Measurements from ENCODE around the gene SLC11A1. TPM values are rescaled to one million over a fixed set of nuclear protein-coding genes. Genes with fewer than 3 reads are reported as not detected.

SLC11A1 gene
- total RNA-seq, 1 experiment from 2014 or later = 0.44 TPM

GRCh38 chr2:218383892-218384519 is 1.9 kb downstream of the SLC11A1 start:
- H3F3A ChIP-seq (ENCODE audit: insufficient read depth, low read depth) = no peaks in the 10 kb centered on the region
- H3K36me3 ChIP-seq (ENCODE audit: low read depth) = no peaks in the 10 kb centered on the region
- no peaks in the 10 kb centered on the region for H4K20me1 ChIP-seq (ENCODE audit: insufficient read depth)
- H3K4me2 ChIP-seq = no peak overlapping the region
- no peak overlapping the region for H2AFZ ChIP-seq
- H3K9me3 ChIP-seq (ENCODE audit: insufficient read depth, low read depth) = no peaks in the 10 kb centered on the region
- no peak for DNase-seq
- H3K27ac ChIP-seq = no peak overlapping the region
- no peaks in the 10 kb centered on the region for H3K4me1 ChIP-seq (replicated peaks; ENCODE audit: insufficient read depth)
- H3K27me3 ChIP-seq (ENCODE audit: insufficient read depth, low read depth) = no peaks in the 10 kb centered on the region
- POLR2A ChIA-PET (ENCODE audit: unreplicated experiment) = interaction anchor here (0.7 kb wide), 1 partner anchor 9 kb away, joined by 4 read pairs; no protein-coding TSS in a partner anchor
- intact Hi-C loops (cut with micrococcal nuclease; ENCODE audit: unreplicated experiment) = no loop called here
- TF ChIP-seq EZH2 (IDR thresholded peaks at IDR 0.05; ENCODE audit: low read depth) = no peak
- CTCF ChIA-PET = interaction anchor here (0.5 kb wide), 1 partner anchor 226 kb away, joined by 3 read pairs; no protein-coding TSS in a partner anchor
- H3K79me2 ChIP-seq (ENCODE audit: low read depth) = no peaks in the 10 kb centered on the region
- no peak overlapping the region for H3K4me3 ChIP-seq
- H3K9me2 ChIP-seq (ENCODE audit: insufficient read depth) = no peaks in the 10 kb centered on the region
- no TSS peak for BruUV-seq (replicated peaks)

GRCh38 chr2:218384975-218385374 is 2.9 kb downstream of the SLC11A1 start:
- Histone ChIP-seq H3K79me2 (ENCODE audit: low read depth) (no peaks in the 10 kb centered on the region), H3K4me1 (replicated peaks; ENCODE audit: insufficient read depth) (no peaks in the 10 kb centered on the region), H3K4me2 (no peak overlapping the region), H3K9me2 (ENCODE audit: insufficient read depth) (no peaks in the 10 kb centered on the region), H4K20me1 (ENCODE audit: insufficient read depth) (no peaks in the 10 kb centered on the region), H3K4me3 (no peak overlapping the region), H2AFZ (no peak overlapping the region), H3K27me3 (ENCODE audit: insufficient read depth, low read depth) (no peaks in the 10 kb centered on the region), H3K9me3 (ENCODE audit: insufficient read depth, low read depth) (no peaks in the 10 kb centered on the region), H3K27ac (no peak overlapping the region), H3K36me3 (ENCODE audit: low read depth) (no peaks in the 10 kb centered on the region), H3F3A (ENCODE audit: insufficient read depth, low read depth) (no peaks in the 10 kb centered on the region)
- no peak for DNase-seq
- ChIA-PET CTCF (no interaction called here), POLR2A (ENCODE audit: unreplicated experiment) (no interaction called here)
- intact Hi-C loops (cut with micrococcal nuclease; ENCODE audit: unreplicated experiment) = no loop called here
- BruUV-seq (replicated peaks) = no TSS peak
- TF ChIP-seq CTCF (conservative IDR thresholded peaks at IDR 0.05) (no peak), EZH2 (IDR thresholded peaks at IDR 0.05; ENCODE audit: low read depth) (no peak)

- TF ChIP-seq EZH2 (IDR thresholded peaks at IDR 0.05; ENCODE audit: low read depth) (no peak), CTCF (conservative IDR thresholded peaks at IDR 0.05) (no peak)
- H3K36me3 ChIP-seq (ENCODE audit: low read depth) = no peaks in the 10 kb centered on the region
- peak overlapping the region; percentile 51; the same call in 1 of the 2 replicates for H3K4me3 ChIP-seq
- no peaks in the 10 kb centered on the region for H3F3A ChIP-seq (ENCODE audit: insufficient read depth, low read depth)
- no peaks in the 10 kb centered on the region for H3K9me2 ChIP-seq (ENCODE audit: insufficient read depth)
- H3K9me3 ChIP-seq (ENCODE audit: insufficient read depth, low read depth) = no peaks in the 10 kb centered on the region
- peak overlapping the region; percentile 77 for H3K4me2 ChIP-seq
- POLR2A ChIA-PET (ENCODE audit: unreplicated experiment) = interaction anchor here (0.6 to 0.7 kb wide), 2 partner anchors 113 to 230 kb away, joined by 5 read pairs; no protein-coding TSS in a partner anchor
- intact Hi-C loops (cut with micrococcal nuclease; ENCODE audit: unreplicated experiment) = no loop called here
- DNase-seq = no peak
- H3K27me3 ChIP-seq (ENCODE audit: insufficient read depth, low read depth) = no peaks in the 10 kb centered on the region
- H3K27ac ChIP-seq = no peak overlapping the region
- peak overlapping the region; percentile 75; the same call in 1 of the 2 replicates for H2AFZ ChIP-seq
- no TSS peak for BruUV-seq (replicated peaks)
- CTCF ChIA-PET = no interaction called here
- no peaks in the 10 kb centered on the region for H4K20me1 ChIP-seq (ENCODE audit: insufficient read depth)
- no peaks in the 10 kb centered on the region for H3K79me2 ChIP-seq (ENCODE audit: low read depth)
- H3K4me1 ChIP-seq (replicated peaks; ENCODE audit: insufficient read depth) = no peaks in the 10 kb centered on the region
These were observed 4.7 kb downstream of the SLC11A1 start for GRCh38 chr2:218386505-218387368.
